Astrocyte (in vitro differentiated cells and primary cell): ENCODE measurements around the gene CCL23.

Experiments
- CTCF ChIP-seq: IDR thresholded peaks from 2 replicates; pipeline ENCODE4 v1.5.1; 2011; ENCODE audit warnings: low read depth, mild to moderate bottlenecking, inconsistent platforms, low read length, moderate library complexity; ENCODE audit not compliant: insufficient read depth
- EZH2 ChIP-seq: IDR thresholded peaks from 2 replicates; pipeline ENCODE4 v1.6.1; 2012; ENCODE audit warnings: mild to moderate bottlenecking, low read length, inconsistent platforms; ENCODE audit not compliant: insufficient read depth

GRCh38 chr17:36011201-36011600, 6.6 kb downstream of the CCL23 start:
- TF ChIP-seq CTCF (no peak), EZH2 (no peak)
